Measurements from ENCODE around the gene TSC1. TPM values are rescaled to one million over a fixed set of nuclear protein-coding genes. Genes with fewer than 3 reads are reported as not detected.

The TSC1 gene
- total and polyA plus RNA-seq, 10 of the 15 experiments (the other 5 are each of a cell fraction or from before 2014, with no cell fraction given): 4.0 to 48.0 (median 14.9) TPM

- in situ Hi-C loops (cut with MboI): no loop called here
These were observed 88.5 kb downstream of the TSC1 start for GRCh38 chr9:132855904-132856303.

DNA sequence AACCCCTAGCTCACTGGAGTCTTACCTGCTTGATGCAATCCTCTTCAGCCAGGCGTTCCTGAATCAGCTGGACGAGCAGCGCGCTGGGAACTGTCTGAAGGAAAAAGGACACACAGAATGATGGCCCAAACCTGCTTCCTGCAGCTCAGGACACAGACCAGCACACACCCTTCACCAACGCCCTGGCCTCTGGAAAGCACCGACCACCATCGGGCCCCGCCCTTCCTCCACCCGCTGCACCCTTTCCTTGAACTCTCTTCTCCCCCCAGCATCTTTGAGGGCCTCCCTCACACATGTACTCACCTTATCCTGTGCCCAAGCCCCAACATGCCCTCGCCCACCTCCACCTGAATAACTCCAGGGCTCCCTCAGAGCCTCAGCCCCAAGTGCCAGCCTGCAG lies 89.6 kb downstream of the TSC1 start:
- no peaks in the 10 kb centered on the region for H3K79me2 ChIP-seq (ENCODE audit: control insufficient read depth, insufficient read depth, low read length)
- no peak overlapping the region for H3K9ac ChIP-seq (ENCODE audit: control insufficient read depth, insufficient read depth, low read length)
- H3K9me3 ChIP-seq (replicated peaks; ENCODE audit: control insufficient read depth, insufficient read depth, low read length): no peaks in the 10 kb centered on the region
- ATAC-seq (no peak), FAIRE-seq (no peak), DNase-seq (ENCODE audit: low read depth, low spot score) (no peak)
- in situ Hi-C loops (cut with MboI) (no loop called here), intact Hi-C loops (cut with micrococcal nuclease; ENCODE audit: unreplicated experiment) (no loop called here)
- BruUV-seq (replicated peaks): no TSS peak
- POLR2A ChIA-PET: no interaction called here
- TF ChIP-seq ZNF217 (IDR thresholded peaks at IDR 0.05) (no peak), KLF5 (IDR thresholded peaks at IDR 0.05; ENCODE audit: partially characterized antibody) (no peak), ZSCAN29 (IDR thresholded peaks at IDR 0.05) (no peak), SIN3A (IDR thresholded peaks at IDR 0.05; ENCODE audit: low read depth, low read length) (no peak), CBX5 (IDR thresholded peaks at IDR 0.05; ENCODE audit: low read depth) (no peak), CREB1 (IDR thresholded peaks at IDR 0.05; ENCODE audit: low read depth) (no peak), ZBTB33 (IDR thresholded peaks at IDR 0.05) (no peak), RB1 (IDR thresholded peaks at IDR 0.05; ENCODE audit: borderline replicate concordance) (no peak), TCF12 (IDR thresholded peaks at IDR 0.05; ENCODE audit: low read depth, low read length) (no peak), STAT1 (conservative IDR thresholded peaks at IDR 0.05) (no peak), SUPT20H (IDR thresholded peaks at IDR 0.05; ENCODE audit: borderline replicate concordance, control insufficient read depth, low read depth, low read length) (no peak), MTA3 (IDR thresholded peaks at IDR 0.05; ENCODE audit: borderline replicate concordance, low read length) (no peak), SMARCA5 (IDR thresholded peaks at IDR 0.05) (no peak), HDAC6 (IDR thresholded peaks at IDR 0.05; ENCODE audit: unreplicated experiment) (no peak)
- TF ChIP-seq, protein P1, sequence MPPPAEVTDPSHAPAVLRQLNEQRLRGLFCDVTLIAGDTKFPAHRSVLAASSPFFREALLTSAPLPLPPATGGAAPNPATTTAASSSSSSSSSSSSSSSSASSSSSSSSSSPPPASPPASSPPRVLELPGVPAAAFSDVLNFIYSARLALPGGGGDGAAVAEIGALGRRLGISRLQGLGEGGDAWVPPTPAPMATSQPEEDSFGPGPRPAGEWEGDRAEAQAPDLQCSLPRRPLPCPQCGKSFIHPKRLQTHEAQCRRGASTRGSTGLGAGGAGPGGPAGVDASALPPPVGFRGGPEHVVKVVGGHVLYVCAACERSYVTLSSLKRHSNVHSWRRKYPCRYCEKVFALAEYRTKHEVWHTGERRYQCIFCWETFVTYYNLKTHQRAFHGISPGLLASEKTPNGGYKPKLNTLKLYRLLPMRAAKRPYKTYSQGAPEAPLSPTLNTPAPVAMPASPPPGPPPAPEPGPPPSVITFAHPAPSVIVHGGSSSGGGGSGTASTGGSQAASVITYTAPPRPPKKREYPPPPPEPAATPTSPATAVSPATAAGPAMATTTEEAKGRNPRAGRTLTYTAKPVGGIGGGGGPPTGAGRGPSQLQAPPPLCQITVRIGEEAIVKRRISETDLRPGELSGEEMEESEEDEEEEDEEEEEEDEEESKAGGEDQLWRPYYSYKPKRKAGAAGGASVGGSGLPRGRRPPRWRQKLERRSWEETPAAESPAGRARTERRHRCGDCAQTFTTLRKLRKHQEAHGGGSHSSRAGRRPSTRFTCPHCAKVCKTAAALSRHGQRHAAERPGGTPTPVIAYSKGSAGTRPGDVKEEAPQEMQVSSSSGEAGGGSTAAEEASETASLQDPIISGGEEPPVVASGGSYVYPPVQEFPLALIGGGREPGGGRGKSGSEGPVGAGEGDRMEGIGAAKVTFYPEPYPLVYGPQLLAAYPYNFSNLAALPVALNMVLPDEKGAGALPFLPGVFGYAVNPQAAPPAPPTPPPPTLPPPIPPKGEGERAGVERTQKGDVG (CRISPR knock-in tag; IDR thresholded peaks at IDR 0.05): no peak
- SMC1A ChIA-PET (ENCODE audit: uncharacterized antibody, unreplicated experiment): no interaction called here
- no peaks in the 10 kb centered on the region; a peak in 1 of 4 replicates for H3K27me3 ChIP-seq (replicated peaks in 1 of 2; ENCODE audit: control insufficient read depth in 2 of 2, insufficient read depth in 2 of 2, low read length in 1 of 2)
- H3K4me2 ChIP-seq (ENCODE audit: control insufficient read depth, insufficient read depth): no peak overlapping the region
- no peak overlapping the region for H2AFZ ChIP-seq (ENCODE audit: control insufficient read depth, low read depth, low read length)
- CTCF ChIA-PET: no interaction called here
- no peaks in the 10 kb centered on the region for H3K36me3 ChIP-seq (ENCODE audit: control insufficient read depth in 2 of 2, insufficient read depth in 2 of 2, low read length in 1 of 2)
- no peaks in the 10 kb centered on the region for H3K4me1 ChIP-seq (ENCODE audit: control insufficient read depth, insufficient read depth, low read length)
- WGBS (ENCODE audit: insufficient coverage, insufficient replicate concordance, low lambda C conversion rate, missing lambda C conversion rate): 6% methylated on average over 10 of the region's 10 CpGs
- no peak overlapping the region for H3K4me3 ChIP-seq
- H3K27ac ChIP-seq (ENCODE audit: control insufficient read depth, insufficient read depth): no peak overlapping the region
- no peaks in the 10 kb centered on the region for H4K20me1 ChIP-seq (ENCODE audit: control insufficient read depth, insufficient read depth)
- RAD21 ChIA-PET (ENCODE audit: unreplicated experiment): no interaction called here

More at GRCh38 chr9:132855904-132856303, 88.5 kb downstream of the TSC1 start:
- Histone ChIP-seq H3K9me3 (replicated peaks; ENCODE audit: control insufficient read depth, insufficient read depth, low read length) (no peaks in the 10 kb centered on the region), H3K79me2 (ENCODE audit: control insufficient read depth, insufficient read depth, low read length) (no peaks in the 10 kb centered on the region), H3K4me3 (no peak overlapping the region), H4K20me1 (ENCODE audit: control insufficient read depth, insufficient read depth) (no peaks in the 10 kb centered on the region), H3K9ac (ENCODE audit: control insufficient read depth, insufficient read depth, low read length) (no peak overlapping the region), H3K4me2 (ENCODE audit: control insufficient read depth, insufficient read depth) (no peak overlapping the region), H3K27me3 (replicated peaks in 1 of 2; ENCODE audit: control insufficient read depth in 2 of 2, insufficient read depth in 2 of 2, low read length in 1 of 2) (no peaks in the 10 kb centered on the region; a peak in 1 of 4 replicates), H3K36me3 (ENCODE audit: control insufficient read depth in 2 of 2, insufficient read depth in 2 of 2, low read length in 1 of 2) (no peaks in the 10 kb centered on the region), H2AFZ (ENCODE audit: control insufficient read depth, low read depth, low read length) (no peak overlapping the region), H3K27ac (ENCODE audit: control insufficient read depth, insufficient read depth) (no peak overlapping the region), H3K4me1 (ENCODE audit: control insufficient read depth, insufficient read depth, low read length) (no peaks in the 10 kb centered on the region)
- CTCF ChIA-PET: no interaction called here
- POLR2A ChIA-PET: no interaction called here
- ATAC-seq (no peak), FAIRE-seq (no peak), DNase-seq (ENCODE audit: low read depth, low spot score) (no peak)
- WGBS (ENCODE audit: insufficient coverage, insufficient replicate concordance, low lambda C conversion rate, missing lambda C conversion rate): 56% methylated on average over 5 of the region's 5 CpGs
- BruUV-seq (replicated peaks): no TSS peak
- SMC1A ChIA-PET (ENCODE audit: uncharacterized antibody, unreplicated experiment): no interaction called here
- RAD21 ChIA-PET (ENCODE audit: unreplicated experiment): no interaction called here
- TF ChIP-seq RELA (IDR thresholded peaks at IDR 0.05; ENCODE audit: borderline replicate concordance, partially characterized antibody): no peak
- intact Hi-C loops (cut with micrococcal nuclease; ENCODE audit: unreplicated experiment): no loop called here
